ENCODE results near the gene BBS5.

Gene BBS5

DNA sequence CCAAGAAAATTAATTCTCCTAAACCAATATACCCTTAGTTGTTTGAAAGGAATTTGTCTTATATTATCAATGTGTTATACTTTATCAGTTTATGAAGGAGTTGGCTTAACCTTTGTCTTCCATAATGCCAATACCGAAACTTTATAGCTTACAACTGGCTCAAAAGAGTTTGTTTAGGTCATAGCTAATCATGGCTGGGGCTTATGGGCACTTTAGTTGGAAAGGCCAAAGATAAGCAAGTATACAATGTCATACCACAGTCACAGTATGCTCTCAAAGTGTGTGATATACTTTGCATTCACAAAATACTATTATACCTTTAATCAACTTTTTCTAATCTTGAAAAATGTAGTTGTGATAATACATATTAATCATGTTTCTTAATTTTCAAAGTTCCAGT lies 32.5 kb downstream of the BBS5 start:
- TF ChIP-seq, protein P1, sequence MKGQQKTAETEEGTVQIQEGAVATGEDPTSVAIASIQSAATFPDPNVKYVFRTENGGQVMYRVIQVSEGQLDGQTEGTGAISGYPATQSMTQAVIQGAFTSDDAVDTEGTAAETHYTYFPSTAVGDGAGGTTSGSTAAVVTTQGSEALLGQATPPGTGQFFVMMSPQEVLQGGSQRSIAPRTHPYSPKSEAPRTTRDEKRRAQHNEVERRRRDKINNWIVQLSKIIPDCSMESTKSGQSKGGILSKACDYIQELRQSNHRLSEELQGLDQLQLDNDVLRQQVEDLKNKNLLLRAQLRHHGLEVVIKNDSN (IDR thresholded peaks at IDR 0.05) = no peak
- TF ChIP-seq ZBTB7A (IDR thresholded peaks at IDR 0.05; ENCODE audit: low read depth) (no peak), REST (IDR thresholded peaks at IDR 0.05; ENCODE audit: low read depth) (no peak), FOXM1 (IDR thresholded peaks at IDR 0.05; ENCODE audit: borderline replicate concordance, low read depth) (no peak), EGR1 (IDR thresholded peaks at IDR 0.05) (no peak), CEBPB (IDR thresholded peaks at IDR 0.05) (no peak), TCF12 (IDR thresholded peaks at IDR 0.05; ENCODE audit: low read depth) (no peak), TEAD4 (IDR thresholded peaks at IDR 0.05) (no peak), NFIC (IDR thresholded peaks at IDR 0.05) (no peak), TAF1 (IDR thresholded peaks at IDR 0.05; ENCODE audit: low read depth) (no peak), YY1 (IDR thresholded peaks at IDR 0.05; ENCODE audit: low read depth) (no peak)

- TF ChIP-seq FOXM1 (IDR thresholded peaks at IDR 0.05; ENCODE audit: borderline replicate concordance, low read depth) = no peak
- TF ChIP-seq, protein P2, sequence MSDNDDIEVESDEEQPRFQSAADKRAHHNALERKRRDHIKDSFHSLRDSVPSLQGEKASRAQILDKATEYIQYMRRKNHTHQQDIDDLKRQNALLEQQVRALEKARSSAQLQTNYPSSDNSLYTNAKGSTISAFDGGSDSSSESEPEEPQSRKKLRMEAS (IDR thresholded peaks at IDR 0.05) = no peak
- TF ChIP-seq TAF1 (IDR thresholded peaks at IDR 0.05; ENCODE audit: low read depth) = no peak
- TF ChIP-seq YY1 (IDR thresholded peaks at IDR 0.05; ENCODE audit: low read depth) = no peak
- no peak for TF ChIP-seq NFIC (IDR thresholded peaks at IDR 0.05)
- TF ChIP-seq TCF12 (IDR thresholded peaks at IDR 0.05; ENCODE audit: low read depth) = no peak
- TF ChIP-seq EP300 (IDR thresholded peaks at IDR 0.05; ENCODE audit: borderline replicate concordance) = no peak
- TF ChIP-seq CEBPB (IDR thresholded peaks at IDR 0.05) = no peak
- TF ChIP-seq ZBTB7A (IDR thresholded peaks at IDR 0.05; ENCODE audit: low read depth) = no peak
- TF ChIP-seq, protein P1 (IDR thresholded peaks at IDR 0.05) = no peak
- no peak for TF ChIP-seq RAD21 (IDR thresholded peaks at IDR 0.05; ENCODE audit: low read depth)
- TF ChIP-seq REST (IDR thresholded peaks at IDR 0.05; ENCODE audit: low read depth) = no peak
- TF ChIP-seq CREB1 (IDR thresholded peaks at IDR 0.05; ENCODE audit: low read depth) = no peak
- no peak for TF ChIP-seq EGR1 (IDR thresholded peaks at IDR 0.05)
- TF ChIP-seq TEAD4 (IDR thresholded peaks at IDR 0.05) = no peak
Observed at GRCh38 chr2:169512525-169512924, 33.2 kb downstream of the BBS5 start.

GRCh38 chr2:169513094-169513493 lies 33.8 kb downstream of the BBS5 start:
- no peak for TF ChIP-seq EGR1 (IDR thresholded peaks at IDR 0.05)
- TF ChIP-seq RAD21 (IDR thresholded peaks at IDR 0.05; ENCODE audit: low read depth) = no peak
- TF ChIP-seq FOXM1 (IDR thresholded peaks at IDR 0.05; ENCODE audit: borderline replicate concordance, low read depth) = no peak
- TF ChIP-seq TCF12 (IDR thresholded peaks at IDR 0.05; ENCODE audit: low read depth) = no peak
- no peak for TF ChIP-seq CREB1 (IDR thresholded peaks at IDR 0.05; ENCODE audit: low read depth)
- no peak for TF ChIP-seq CEBPB (IDR thresholded peaks at IDR 0.05)
- TF ChIP-seq EP300 (IDR thresholded peaks at IDR 0.05; ENCODE audit: borderline replicate concordance) = no peak
- TF ChIP-seq, protein P2 (IDR thresholded peaks at IDR 0.05) = no peak
- TF ChIP-seq, protein P1 (IDR thresholded peaks at IDR 0.05) = no peak
- TF ChIP-seq YY1 (IDR thresholded peaks at IDR 0.05; ENCODE audit: low read depth) = no peak
- TF ChIP-seq TEAD4 (IDR thresholded peaks at IDR 0.05) = no peak
- TF ChIP-seq ZBTB7A (IDR thresholded peaks at IDR 0.05; ENCODE audit: low read depth) = no peak
- TF ChIP-seq REST (IDR thresholded peaks at IDR 0.05; ENCODE audit: low read depth) = no peak
- no peak for TF ChIP-seq NFIC (IDR thresholded peaks at IDR 0.05)
- no peak for TF ChIP-seq TAF1 (IDR thresholded peaks at IDR 0.05; ENCODE audit: low read depth)

- TF ChIP-seq TAF1 (IDR thresholded peaks at IDR 0.05; ENCODE audit: low read depth) (no peak), EGR1 (IDR thresholded peaks at IDR 0.05) (no peak), CREB1 (IDR thresholded peaks at IDR 0.05; ENCODE audit: low read depth) (no peak), ZBTB7A (IDR thresholded peaks at IDR 0.05; ENCODE audit: low read depth) (no peak), REST (IDR thresholded peaks at IDR 0.05; ENCODE audit: low read depth) (no peak), YY1 (IDR thresholded peaks at IDR 0.05; ENCODE audit: low read depth) (no peak), RAD21 (IDR thresholded peaks at IDR 0.05; ENCODE audit: low read depth) (no peak), TEAD4 (IDR thresholded peaks at IDR 0.05) (no peak), EP300 (IDR thresholded peaks at IDR 0.05; ENCODE audit: borderline replicate concordance) (no peak), CEBPB (IDR thresholded peaks at IDR 0.05) (no peak), FOXM1 (IDR thresholded peaks at IDR 0.05; ENCODE audit: borderline replicate concordance, low read depth) (no peak), NFIC (IDR thresholded peaks at IDR 0.05) (no peak), TCF12 (IDR thresholded peaks at IDR 0.05; ENCODE audit: low read depth) (no peak)
- TF ChIP-seq, protein P1 (IDR thresholded peaks at IDR 0.05) = no peak
- TF ChIP-seq, protein P2 (IDR thresholded peaks at IDR 0.05) = no peak
Observed at GRCh38 chr2:169513926-169514325, 34.6 kb downstream of the BBS5 start.

All from Ishikawa (cell line).